Activated CD4-positive, alpha-beta T cell treated with anti-CD3 and anti-CD28 coated beads for 36 hours (primary cell): ENCODE measurements around the gene CTIF. TPM values are rescaled to one million over a fixed set of nuclear protein-coding genes. Genes with fewer than 3 reads are reported as not detected.

Source experiments
- ATAC-seq: fragments of 200-7000 bp; cut with Tn5 transposase; one replicate; pipeline ENCODE4 v1.10.0; 2021; ENCODE audit warnings: mild to moderate bottlenecking, moderate library complexity
- CTCF ChIA-PET: fragments of 350-600 bp; sonication (Branson Sonifier 250); formaldehyde crosslinking; loops from one replicate; lab custom pipeline; 2021; ENCODE audit warnings: antibody characterized with exemption; lab: Charles Lee
- POLR2A ChIA-PET: fragments of 350-600 bp; sonication (Branson Sonifier 250); formaldehyde crosslinking; loops from one replicate; lab custom pipeline; 2021; ENCODE audit warnings: antibody characterized with exemption, inconsistent platforms; lab: Charles Lee
- DNase-seq: peaks from one replicate; pipeline ENCODE4 v3.0.0-alpha.2; 2020
- H3K27ac Mint-ChIP-seq: one replicate; pipeline ENCODE4 v1.8.0; 2021; ENCODE audit warnings: mixed read lengths
- H3K27me3 Mint-ChIP-seq: one replicate; pipeline ENCODE4 v1.8.0; 2021; ENCODE audit warnings: mixed read lengths
- H3K36me3 Mint-ChIP-seq: one replicate; pipeline ENCODE4 v1.8.0; 2021; ENCODE audit warnings: low read depth, mixed read lengths
- H3K4me1 Mint-ChIP-seq: one replicate; pipeline ENCODE4 v1.8.0; 2021; ENCODE audit warnings: mixed read lengths
- H3K4me3 Mint-ChIP-seq: one replicate; pipeline ENCODE4 v1.8.0; 2021; ENCODE audit warnings: mild to moderate bottlenecking, moderate library complexity, mixed read lengths
- H3K9me3 Mint-ChIP-seq: one replicate; pipeline ENCODE4 v1.8.0; 2021; ENCODE audit warnings: low read depth, mixed read lengths
- intact Hi-C, 2 experiments: fragments of 100-400 bp; cut with DNase I in 1 of 2; cut with micrococcal nuclease in 1 of 2; formaldehyde crosslinking; loops; one replicate each; pipeline versions ENCODE4 v1.14.2 to v1.15.1; 2022 to 2024; cut with DNase I, micrococcal nuclease
- total RNA-seq, 2 experiments: library from RNA; stranded (reverse); gene quantifications; one replicate each; pipeline ENCODE4 v1.2.3, GENCODE V29; 2021

CTIF gene
- total RNA-seq, 2 experiments from 2014 or later: 4.5 to 5.3 TPM

- H3K4me3 Mint-ChIP-seq: no peak overlapping the region
- ATAC-seq (no peak), DNase-seq (no peak)
- intact Hi-C loops: no loop called here
- ChIA-PET CTCF (no interaction called here), POLR2A (no interaction called here)
- H3K27ac Mint-ChIP-seq: no peak overlapping the region
- no peaks in the 10 kb centered on the region for H3K27me3 Mint-ChIP-seq
- H3K36me3 Mint-ChIP-seq: no peaks in the 10 kb centered on the region
- no peaks in the 10 kb centered on the region for H3K9me3 Mint-ChIP-seq
- peaks cover 31% of the 10 kb centered on the region for H3K4me1 Mint-ChIP-seq
Observed at GRCh38 chr18:48857023-48857694, 318.3 kb downstream of the CTIF start.

GRCh38 chr18:48858676-48859075 is 319.8 kb downstream of the CTIF start:
- ChIA-PET POLR2A (no interaction called here), CTCF (interaction anchor here (1.1 kb wide), 1 partner anchor 9 kb away, joined by 3 read pairs; no protein-coding TSS in a partner anchor)
- Mint-ChIP-seq H3K27ac (no peak overlapping the region), H3K27me3 (no peaks in the 10 kb centered on the region), H3K4me1 (peaks cover 17% of the 10 kb centered on the region), H3K4me3 (no peak overlapping the region), H3K36me3 (no peaks in the 10 kb centered on the region), H3K9me3 (no peaks in the 10 kb centered on the region)
- ATAC-seq (no peak), DNase-seq (no peak)
- intact Hi-C loops: no loop called here

GRCh38 chr18:48859311-48860268 is 320.8 kb downstream of the CTIF start:
- CTCF ChIA-PET: interaction anchor here (0.6 to 1.1 kb wide), 4 partner anchors 8 to 1831 kb away, joined by 3 read pairs; no protein-coding TSS in a partner anchor
- POLR2A ChIA-PET: no interaction called here
- intact Hi-C loops: no loop called here
- ATAC-seq (no peak), DNase-seq (no peak)
- Mint-ChIP-seq H3K27me3 (no peaks in the 10 kb centered on the region), H3K27ac (no peak overlapping the region), H3K36me3 (no peaks in the 10 kb centered on the region), H3K4me3 (no peak overlapping the region), H3K9me3 (no peaks in the 10 kb centered on the region), H3K4me1 (peaks cover 17% of the 10 kb centered on the region)

- H3K27ac Mint-ChIP-seq: no peak overlapping the region
- H3K4me3 Mint-ChIP-seq: no peak overlapping the region
- peaks cover 9% of the 10 kb centered on the region for H3K4me1 Mint-ChIP-seq
- DNase-seq: no peak
- no peaks in the 10 kb centered on the region for H3K9me3 Mint-ChIP-seq
- intact Hi-C loops: no loop called here
- ATAC-seq: no peak
- CTCF ChIA-PET: interaction anchor here (0.7 to 1.0 kb wide), 3 partner anchors 39 to 1140 kb away, joined by 3 to 5 read pairs (median 4); no protein-coding TSS in a partner anchor
- H3K36me3 Mint-ChIP-seq: no peaks in the 10 kb centered on the region
- POLR2A ChIA-PET: no interaction called here
- H3K27me3 Mint-ChIP-seq: no peaks in the 10 kb centered on the region
Observed at GRCh38 chr18:48860269-48861180, 321.7 kb downstream of the CTIF start.

GRCh38 chr18:48861181-48861708 is 322.4 kb downstream of the CTIF start:
- Mint-ChIP-seq H3K27ac (no peak overlapping the region), H3K9me3 (no peaks in the 10 kb centered on the region)
- POLR2A ChIA-PET: no interaction called here

GRCh38 chr18:48862132-48862531 is 323.3 kb downstream of the CTIF start:
- no peak overlapping the region for H3K27ac Mint-ChIP-seq
- POLR2A ChIA-PET: no interaction called here
- H3K4me3 Mint-ChIP-seq: no peak overlapping the region
- H3K27me3 Mint-ChIP-seq: no peaks in the 10 kb centered on the region
- no peaks in the 10 kb centered on the region for H3K36me3 Mint-ChIP-seq
- CTCF ChIA-PET: interaction anchor here (1.0 kb wide), 1 partner anchor 63 kb away, joined by 5 read pairs; no protein-coding TSS in a partner anchor
- DNase-seq (no peak), ATAC-seq (no peak)
- H3K9me3 Mint-ChIP-seq: no peaks in the 10 kb centered on the region
- no peaks in the 10 kb centered on the region for H3K4me1 Mint-ChIP-seq
- intact Hi-C loops: no loop called here

More at GRCh38 chr18:48861181-48861708, 322.4 kb downstream of the CTIF start:
- ATAC-seq: no peak
- CTCF ChIA-PET: interaction anchor here (0.6 to 1.0 kb wide), 3 partner anchors 64 to 1139 kb away, joined by 3 to 5 read pairs (median 4); no protein-coding TSS in a partner anchor
- H3K4me3 Mint-ChIP-seq: no peak overlapping the region
- H3K4me1 Mint-ChIP-seq: peaks cover 3% of the 10 kb centered on the region
- no peaks in the 10 kb centered on the region for H3K27me3 Mint-ChIP-seq
- H3K36me3 Mint-ChIP-seq: no peaks in the 10 kb centered on the region
- no peak for DNase-seq
- intact Hi-C loops: no loop called here

GRCh38 chr18:48862678-48863270 is 323.9 kb downstream of the CTIF start:
- Mint-ChIP-seq H3K27me3 (no peaks in the 10 kb centered on the region), H3K9me3 (no peaks in the 10 kb centered on the region), H3K4me3 (no peak overlapping the region), H3K4me1 (peaks cover under 1% of the 10 kb centered on the region), H3K27ac (no peak overlapping the region), H3K36me3 (no peaks in the 10 kb centered on the region)
- DNase-seq: no peak
- intact Hi-C loops: no loop called here
- ChIA-PET POLR2A (no interaction called here), CTCF (no interaction called here)
- no peak for ATAC-seq

GRCh38 chr18:48863432-48864065 is 324.7 kb downstream of the CTIF start:
- DNase-seq: no peak
- H3K36me3 Mint-ChIP-seq: no peaks in the 10 kb centered on the region
- H3K27me3 Mint-ChIP-seq: no peaks in the 10 kb centered on the region
- H3K9me3 Mint-ChIP-seq: no peaks in the 10 kb centered on the region
- ChIA-PET CTCF (no interaction called here), POLR2A (no interaction called here)
- no peak overlapping the region for H3K27ac Mint-ChIP-seq
- intact Hi-C loops: no loop called here
- H3K4me1 Mint-ChIP-seq: peaks cover 8% of the 10 kb centered on the region
- no peak for ATAC-seq
- H3K4me3 Mint-ChIP-seq: no peak overlapping the region

GRCh38 chr18:48864876-48865275 is 326.0 kb downstream of the CTIF start:
- Mint-ChIP-seq H3K4me3 (no peak overlapping the region), H3K4me1 (peaks cover 21% of the 10 kb centered on the region), H3K27me3 (no peaks in the 10 kb centered on the region), H3K27ac (no peak overlapping the region), H3K36me3 (no peaks in the 10 kb centered on the region), H3K9me3 (no peaks in the 10 kb centered on the region)
- CTCF ChIA-PET: no interaction called here
- POLR2A ChIA-PET: no interaction called here
- no peak for ATAC-seq
- intact Hi-C loops: no loop called here
- no peak for DNase-seq

- Mint-ChIP-seq H3K27me3 (no peaks in the 10 kb centered on the region), H3K9me3 (no peaks in the 10 kb centered on the region), H3K36me3 (no peaks in the 10 kb centered on the region), H3K4me1 (peaks cover 22% of the 10 kb centered on the region), H3K27ac (no peak overlapping the region), H3K4me3 (no peak overlapping the region)
- CTCF ChIA-PET: no interaction called here
- DNase-seq: no peak
- intact Hi-C loops: no loop called here
- ATAC-seq: no peak
- POLR2A ChIA-PET: interaction anchor here (0.6 kb wide), 1 partner anchor 26 kb away, joined by 3 read pairs; no protein-coding TSS in a partner anchor
Observed at GRCh38 chr18:48866028-48866733, 327.4 kb downstream of the CTIF start.
